GM19324 (cell line): Measurements from ENCODE around the gene CCDC81.

Source experiments
- ATAC-seq: cut with Tn5 transposase; IDR thresholded peaks from one replicate; pipeline ENCODE4 v1.9.1; 2021; ENCODE audit warnings: mild to moderate bottlenecking, moderate library complexity; ENCODE audit not compliant: unreplicated experiment, low FRiP score

CCDC81 gene

DNA sequence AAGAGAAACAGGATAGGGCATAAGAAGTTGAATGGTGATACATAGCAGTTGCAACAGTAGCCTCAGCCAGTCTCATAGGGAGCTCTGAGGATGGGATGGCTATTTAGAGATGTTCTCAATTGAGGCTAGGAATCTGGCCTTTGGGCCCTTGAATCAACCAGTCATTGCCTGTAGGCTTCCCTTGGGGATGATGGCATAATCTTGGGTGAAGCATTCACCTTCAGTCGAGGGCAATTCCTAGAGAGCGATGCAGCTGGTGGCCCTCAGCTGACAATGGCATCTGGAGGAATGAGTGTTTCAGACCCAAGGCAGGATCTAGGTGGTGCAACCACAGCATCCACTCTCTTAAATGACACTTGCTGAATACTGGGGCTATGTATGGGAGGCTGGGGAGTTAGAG lies 61.0 kb downstream of the CCDC81 start:
- no peak for ATAC-seq

DNA sequence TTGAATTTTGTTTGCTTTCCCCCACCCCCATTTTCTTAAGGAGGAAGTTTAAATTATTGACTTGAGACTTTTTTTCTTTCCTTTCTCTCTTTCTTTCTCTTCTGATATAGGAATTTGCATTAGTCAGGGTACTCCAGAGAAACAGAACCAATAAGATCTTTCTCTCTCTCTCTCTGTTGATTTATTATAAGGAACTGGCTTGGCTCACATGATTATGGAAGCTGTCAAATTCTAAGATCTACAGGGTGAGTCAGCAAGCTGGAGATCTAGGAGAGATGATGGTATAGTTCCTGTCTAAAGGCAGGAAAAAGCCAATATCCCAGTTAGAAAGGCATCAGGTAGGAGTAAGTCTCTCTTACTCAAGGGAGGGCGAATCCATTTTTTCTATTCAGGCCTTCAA lies 64.0 kb downstream of the CCDC81 start:
- ATAC-seq, result no peak

DNA sequence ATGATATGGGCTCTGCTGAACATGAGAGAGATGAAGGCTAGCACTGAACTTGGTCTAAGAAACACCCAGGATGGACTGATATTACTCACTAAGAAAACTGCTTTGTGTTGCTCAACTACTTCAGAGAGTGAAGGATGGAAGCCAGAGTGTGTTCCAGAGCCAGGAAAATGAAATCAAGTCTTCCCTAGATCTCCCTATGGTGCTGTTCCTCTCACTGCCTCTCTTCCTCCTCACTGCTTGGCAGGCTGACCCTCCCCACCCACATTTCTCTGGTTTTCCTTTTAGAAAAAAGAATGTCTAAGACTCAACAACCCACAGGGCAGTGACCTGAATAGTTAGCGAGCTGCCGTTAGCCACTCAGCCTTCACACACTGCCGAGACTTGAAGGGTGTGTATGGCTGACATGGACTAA lies 65.6 kb downstream of the CCDC81 start:
- ATAC-seq, result no peak

DNA sequence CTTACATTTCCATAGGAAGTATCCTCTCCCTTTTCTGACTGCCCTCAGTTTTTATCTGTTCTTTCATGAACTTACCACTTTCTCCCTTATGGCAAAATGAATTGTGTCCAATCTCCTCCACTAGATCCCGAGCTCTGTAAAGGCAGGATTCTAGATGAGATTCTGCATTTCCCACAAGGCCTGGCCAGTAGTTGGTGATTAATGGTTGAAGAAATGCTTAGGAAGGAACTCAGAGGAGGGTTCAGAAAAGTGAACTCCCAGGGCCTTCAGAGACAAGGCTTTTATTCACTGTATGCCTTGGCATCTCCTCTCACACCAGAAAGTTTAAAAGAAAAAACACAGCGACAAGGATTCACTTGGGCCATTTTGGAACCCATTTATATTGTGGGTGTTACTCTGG lies 66.2 kb downstream of the CCDC81 start:
- ATAC-seq, result no peak

DNA sequence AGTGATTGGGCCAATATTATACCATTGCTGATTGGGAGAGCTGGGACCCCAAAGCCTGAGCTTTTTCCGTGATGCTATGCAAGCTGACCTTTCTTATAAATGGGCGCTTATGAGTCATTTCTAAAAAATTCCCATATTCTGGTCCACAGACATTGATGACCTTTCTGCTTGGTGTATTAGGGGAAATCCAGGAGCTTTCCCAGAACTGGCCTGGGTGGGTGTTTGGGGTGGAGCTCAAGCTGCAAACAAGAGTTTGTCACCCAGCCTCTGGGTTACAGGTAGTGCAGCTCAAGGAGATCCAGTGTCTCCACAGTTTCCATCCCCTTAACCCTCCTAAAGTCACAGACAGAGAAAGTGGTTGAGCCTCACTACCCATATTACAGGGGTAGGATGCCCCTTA lies 67.7 kb downstream of the CCDC81 start:
- no peak for ATAC-seq

DNA sequence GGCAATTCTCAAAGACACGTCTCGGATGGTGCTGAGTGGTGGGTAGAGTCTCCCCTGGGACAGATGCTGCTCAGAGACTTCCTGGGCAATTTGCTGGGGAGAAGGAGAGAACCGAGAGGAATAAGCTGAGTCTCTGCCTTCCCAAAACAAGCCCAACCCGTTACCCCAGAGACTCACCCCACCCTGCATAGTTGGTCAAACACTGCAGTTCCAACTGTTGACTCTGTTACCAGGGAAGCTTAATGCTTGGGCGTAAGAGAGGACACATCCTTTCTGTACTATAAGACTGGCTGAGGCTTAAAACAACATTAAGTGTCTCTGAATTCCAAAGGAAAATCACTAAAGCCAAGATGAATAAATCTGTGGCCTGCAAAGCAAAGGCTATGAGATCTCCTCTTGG lies 68.1 kb downstream of the CCDC81 start:
- ATAC-seq, result no peak

DNA sequence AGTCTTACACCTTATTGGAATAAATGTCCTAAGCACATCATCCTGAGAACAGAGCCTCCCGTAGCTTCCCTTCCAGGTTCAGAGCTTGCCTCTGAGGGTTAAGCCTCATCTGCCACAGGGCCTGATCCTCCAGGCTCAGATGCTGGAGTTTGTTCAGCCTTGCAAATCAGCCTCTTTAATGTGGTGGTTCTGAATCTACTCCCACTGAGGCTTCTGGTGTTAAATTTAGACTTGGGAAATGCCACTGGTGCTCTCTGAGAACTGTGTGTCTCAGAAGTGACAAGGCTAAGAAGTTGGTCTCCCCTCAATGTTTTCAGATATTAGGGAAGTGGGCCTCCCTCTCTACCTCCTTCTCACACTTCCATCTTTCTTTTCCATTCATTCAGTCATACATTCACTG lies 68.7 kb downstream of the CCDC81 start:
- no peak for ATAC-seq

DNA sequence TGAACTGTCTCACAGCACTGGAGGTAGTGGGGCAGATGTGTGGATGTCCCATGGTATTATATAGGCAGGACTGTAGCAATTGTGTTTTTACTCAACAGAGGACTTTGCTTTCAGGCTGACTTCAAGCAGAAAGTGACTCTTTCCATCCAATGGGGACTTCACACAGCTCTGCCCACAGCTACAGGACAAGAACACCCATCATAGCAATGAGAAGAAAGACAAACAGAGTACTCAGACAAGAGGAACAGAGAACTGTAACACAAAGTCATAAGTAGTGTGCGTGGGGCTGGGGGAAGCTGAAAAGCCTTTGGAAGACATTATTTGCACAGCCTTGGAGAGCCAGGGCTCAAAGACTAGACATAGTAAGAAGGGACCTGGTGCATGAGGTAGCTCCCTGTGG lies 70.3 kb downstream of the CCDC81 start:
- no peak for ATAC-seq

DNA sequence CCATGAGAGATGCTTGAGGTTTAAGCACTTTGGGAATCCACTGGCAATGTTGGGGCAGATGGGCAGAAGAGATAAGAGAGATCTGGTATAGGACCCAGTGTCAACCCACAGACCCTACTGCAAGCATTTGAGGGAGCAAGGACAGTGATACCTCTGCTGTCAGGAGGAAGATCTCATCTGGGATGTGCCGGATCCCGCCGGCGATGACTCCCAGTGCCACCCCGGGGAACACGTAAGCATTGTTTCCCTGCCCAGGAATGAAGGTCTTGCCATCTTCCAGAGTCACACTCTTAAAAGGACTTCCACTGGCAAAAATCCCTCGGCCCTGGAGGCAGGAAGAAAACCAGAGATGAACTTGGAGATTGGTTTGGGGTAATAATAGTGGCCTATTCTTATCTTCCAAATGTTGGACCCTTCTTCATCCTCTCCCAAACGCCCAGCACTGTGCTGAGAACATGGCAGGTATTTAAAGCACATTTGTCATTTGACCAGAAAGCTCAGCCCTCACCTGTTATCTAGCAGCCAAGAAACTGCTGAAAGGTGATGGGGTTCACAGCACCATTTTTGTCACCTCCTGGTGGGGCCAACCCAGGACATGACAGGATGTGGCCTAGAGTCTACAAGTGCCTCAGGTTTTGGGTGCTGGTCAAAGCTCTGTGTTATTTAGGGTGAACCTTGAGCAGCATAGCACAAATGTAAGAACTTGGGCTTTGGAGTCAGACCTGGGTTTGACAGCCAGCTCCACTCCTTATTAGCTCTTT lies 71.7 kb downstream of the CCDC81 start:
- ATAC-seq, result no peak

DNA sequence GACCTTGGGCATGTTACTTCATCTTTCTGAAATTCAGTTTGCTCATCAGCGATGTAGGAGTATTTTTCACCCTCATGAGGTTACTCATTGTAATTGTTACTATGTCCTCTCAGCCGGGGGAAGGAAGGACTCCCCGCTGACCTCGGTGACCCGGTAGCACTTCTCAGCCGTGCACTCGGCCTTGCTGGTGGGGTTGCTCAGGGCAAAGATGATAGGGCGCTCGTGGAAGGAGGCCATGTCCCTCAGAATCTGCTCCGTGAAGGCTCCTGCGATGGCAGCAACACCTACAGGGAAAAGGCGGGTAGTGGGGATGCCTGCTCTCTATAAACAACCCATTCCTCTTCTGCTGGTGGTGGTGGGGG lies 72.2 kb downstream of the CCDC81 start:
- ATAC-seq, result no peak

DNA sequence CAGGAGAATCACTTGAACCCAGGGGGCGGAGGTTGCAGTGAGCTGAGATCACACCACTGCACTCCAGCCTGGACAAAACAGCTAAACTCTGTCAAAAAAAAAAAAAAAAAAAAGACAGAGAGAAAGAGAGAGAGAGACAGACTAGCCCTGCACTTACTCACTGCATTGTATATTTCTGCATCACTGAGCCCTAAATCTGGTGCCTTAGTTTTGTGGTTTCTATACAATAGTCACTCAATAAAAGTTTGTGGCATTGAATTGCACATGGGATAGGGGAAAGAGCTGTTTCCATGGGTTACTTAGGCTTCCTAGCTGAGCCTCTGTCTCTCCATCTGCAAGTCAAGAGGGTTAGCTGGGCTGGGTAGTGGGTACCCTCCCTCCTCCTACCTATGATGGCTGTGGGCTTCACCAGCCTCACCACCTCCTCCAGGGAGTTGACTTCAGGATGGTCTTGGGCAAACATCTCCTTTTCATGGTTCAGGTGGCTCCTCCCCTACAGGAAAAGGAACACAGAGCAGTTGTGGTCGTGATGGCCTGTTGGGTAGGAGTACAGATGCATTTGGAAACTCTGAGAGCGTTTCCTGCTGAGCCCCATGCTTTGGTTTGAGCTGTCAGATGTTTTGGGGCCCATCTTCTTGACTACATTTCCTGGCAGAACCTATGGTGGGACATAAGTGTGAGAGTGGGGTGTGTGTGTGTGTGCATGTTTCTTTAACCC lies 73.2 kb downstream of the CCDC81 start:
- no peak for ATAC-seq

DNA sequence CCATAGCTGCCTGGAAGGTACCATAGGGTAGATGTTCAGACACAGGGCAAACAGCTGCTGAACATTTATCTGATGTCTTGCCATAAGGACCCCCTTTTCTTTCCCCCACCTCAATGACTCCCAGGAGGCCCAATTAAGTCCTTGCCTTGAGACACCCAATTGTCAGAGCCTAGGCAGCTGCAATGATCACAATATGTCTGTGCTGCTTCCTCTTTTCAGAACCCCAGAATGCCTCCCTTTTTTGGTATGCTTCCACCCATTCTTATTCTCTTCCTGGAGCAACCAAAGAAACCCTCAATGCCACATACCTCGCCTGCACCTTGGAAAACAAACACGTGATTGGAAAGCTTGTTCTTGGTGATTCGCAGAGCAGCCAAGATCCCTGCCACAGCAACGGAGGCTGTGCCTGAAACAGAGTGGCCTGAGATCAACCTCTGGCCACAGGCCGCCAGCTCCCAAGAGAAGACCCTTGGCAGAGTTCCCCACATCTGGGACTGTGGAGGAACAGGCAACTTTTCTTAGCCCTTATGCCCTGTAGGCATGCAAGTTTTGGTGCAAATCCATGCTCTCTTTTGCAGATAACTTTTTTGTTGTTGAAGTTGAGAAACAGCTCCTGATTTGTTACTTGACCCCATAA lies 75.4 kb downstream of the CCDC81 start:
- no peak for ATAC-seq

DNA sequence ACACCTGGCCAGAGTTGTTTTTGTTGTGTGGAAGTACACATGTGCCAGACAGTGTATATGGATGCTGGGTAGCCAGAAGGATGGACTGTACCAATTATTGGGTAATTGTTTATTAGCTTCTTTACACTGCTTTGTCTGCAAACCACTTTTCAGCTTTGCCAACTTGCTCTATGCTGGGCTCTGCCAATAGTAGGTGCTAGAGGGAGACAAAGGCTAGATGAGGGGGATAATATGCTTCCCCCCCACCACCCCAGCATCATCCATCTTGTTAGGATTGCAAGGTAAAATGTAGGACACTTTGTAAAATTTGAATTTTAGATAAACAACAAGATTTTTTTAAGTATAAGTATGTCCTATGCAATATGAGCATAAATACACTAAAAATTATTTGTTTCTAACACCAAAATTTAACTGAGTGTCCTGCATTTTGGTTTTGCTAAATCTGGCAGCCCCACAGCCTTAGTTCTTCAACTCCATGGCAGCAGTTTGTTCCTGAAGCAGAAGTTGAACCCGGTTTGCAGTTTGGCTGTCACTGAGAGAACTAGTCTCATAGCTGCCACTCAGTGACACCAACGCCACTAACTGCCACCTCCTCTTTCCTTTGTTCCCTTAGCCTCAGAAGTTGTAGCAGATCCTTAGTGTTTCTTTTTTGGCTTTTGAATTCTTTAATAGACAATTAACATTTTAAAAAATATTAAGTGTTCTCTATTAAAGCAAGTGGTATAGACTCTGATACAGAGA lies 78.8 kb downstream of the CCDC81 start:
- ATAC-seq, result no peak

DNA sequence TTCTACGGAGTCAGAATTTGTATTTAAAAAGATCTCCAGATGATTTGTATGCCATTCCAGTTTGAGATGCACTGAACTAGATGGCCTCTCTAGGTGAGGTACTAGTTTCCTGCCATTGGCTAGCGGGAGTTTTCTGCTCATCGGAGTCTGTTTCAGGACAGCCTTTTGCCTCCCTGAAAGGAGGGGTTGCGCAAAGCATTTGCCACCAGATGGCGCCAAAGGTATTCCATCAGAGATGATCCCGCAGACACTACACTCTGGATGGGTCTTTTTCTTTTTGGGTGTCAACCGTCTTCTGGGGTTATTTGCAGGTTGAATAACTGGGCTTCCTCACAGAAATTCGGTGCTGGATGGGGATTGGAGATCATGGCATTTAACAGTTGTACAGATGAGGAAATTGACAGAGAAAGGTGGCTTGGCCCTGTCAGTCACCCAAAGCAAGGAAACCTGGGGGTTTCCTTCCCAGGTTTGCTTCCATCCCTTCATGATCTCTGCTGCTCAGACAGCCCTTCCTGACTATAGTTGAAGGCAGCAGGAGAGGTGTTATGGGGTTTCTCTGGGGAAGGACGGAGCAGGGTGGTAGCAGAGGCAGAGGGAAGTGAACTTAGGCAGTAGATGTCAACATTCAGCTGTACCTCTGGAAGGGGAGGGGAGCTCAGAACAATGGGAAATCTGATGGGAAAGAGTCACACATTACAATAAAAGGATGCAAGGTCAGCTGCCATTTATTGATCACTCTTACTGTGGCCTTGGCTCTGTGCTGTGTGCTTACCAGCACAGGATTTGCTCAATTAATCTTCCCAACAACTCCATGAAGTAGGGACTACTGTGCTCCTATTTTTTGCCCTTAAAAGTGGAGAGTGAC lies 81.6 kb downstream of the CCDC81 start:
- ATAC-seq, result peak; percentile 64

DNA sequence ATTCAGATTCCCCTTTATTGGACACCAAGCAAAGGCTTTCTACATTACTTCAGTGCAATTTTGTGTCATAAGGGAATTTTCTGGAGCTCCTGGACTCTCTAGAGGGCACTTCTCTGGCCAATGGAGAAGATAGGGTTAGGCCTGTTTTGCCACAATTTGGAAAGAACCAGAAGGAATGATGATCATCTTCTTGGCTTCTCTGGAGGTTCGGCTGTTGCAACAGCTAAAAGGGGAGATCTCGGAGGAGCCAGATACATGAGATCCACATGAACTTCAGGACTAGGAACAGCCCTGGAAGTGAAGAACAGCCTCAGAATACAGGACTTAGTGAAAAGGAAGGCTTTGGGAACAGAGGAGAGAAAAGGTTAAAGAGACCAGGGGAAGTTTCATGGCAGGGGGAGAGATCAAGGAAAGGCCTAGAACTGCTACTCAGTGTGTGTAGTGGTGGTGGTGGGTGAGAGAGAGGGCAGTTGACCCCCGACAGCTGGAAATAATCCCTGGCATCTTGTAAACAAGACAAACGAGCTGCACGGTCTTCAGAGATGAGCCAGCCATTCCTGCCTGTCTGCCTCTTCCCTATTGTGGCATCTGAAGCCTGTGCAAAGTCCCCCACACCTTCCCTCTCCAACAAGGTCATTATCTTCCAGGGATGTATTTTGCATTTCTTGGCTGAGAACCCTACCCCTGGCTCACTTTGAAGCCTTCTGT lies 83.8 kb downstream of the CCDC81 start:
- ATAC-seq, result no peak

DNA sequence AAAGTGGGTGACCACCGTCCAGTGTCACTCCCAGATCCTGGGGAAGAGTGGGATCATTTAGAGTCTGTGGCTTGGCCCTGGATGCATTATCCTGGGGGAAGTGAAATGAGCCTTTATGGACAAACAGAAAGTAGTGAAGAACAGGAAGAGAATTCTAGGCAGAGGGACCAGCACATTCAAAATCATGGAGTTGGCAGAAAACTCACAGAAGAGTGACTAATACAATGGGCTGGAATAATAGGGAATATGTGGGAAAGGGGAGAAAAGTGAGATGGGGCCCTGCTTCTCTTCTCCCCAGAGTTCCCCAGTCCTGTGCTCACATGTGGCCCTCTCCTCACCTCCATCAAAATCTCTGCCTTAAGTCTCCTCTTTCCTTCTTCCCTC lies 84.3 kb downstream of the CCDC81 start:
- ATAC-seq, result no peak

DNA sequence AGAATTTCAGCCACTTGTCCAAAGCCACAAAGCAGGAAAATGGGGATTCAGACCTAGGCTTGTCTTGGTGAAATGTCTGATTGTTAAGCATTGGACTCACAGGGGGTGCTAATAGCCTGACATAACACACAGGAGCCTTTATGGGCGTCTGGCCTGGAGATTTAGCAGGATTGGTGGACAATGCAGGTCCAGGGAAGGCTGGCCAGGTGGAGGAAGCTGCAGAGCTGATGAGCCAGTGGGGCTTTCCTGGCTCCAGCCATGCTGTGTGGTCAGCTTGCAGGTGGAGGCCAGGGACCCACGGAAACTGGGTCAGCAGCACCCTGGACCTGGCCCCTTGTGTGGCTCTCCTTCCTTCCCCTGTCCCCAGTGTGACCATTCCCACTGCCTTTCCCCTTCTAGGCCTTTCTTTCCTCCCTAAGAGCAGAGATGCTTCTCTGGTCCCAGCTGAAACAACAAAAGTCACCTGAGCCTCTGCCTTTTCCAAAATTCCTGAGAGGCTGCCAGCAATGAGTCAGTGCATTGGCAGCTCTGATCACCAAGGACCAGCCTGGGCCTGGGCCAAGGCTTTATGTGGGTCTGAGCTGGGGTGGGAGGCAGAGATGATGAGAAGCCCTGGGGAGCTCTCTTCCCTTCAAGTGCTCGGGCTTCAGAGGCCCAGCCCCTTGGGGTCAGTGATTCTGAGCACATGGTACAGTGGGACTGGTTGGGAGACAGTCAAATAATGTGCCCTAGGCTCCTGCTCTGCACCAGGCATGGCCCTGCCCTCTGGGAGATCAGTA lies 85.2 kb downstream of the CCDC81 start:
- no peak for ATAC-seq

DNA sequence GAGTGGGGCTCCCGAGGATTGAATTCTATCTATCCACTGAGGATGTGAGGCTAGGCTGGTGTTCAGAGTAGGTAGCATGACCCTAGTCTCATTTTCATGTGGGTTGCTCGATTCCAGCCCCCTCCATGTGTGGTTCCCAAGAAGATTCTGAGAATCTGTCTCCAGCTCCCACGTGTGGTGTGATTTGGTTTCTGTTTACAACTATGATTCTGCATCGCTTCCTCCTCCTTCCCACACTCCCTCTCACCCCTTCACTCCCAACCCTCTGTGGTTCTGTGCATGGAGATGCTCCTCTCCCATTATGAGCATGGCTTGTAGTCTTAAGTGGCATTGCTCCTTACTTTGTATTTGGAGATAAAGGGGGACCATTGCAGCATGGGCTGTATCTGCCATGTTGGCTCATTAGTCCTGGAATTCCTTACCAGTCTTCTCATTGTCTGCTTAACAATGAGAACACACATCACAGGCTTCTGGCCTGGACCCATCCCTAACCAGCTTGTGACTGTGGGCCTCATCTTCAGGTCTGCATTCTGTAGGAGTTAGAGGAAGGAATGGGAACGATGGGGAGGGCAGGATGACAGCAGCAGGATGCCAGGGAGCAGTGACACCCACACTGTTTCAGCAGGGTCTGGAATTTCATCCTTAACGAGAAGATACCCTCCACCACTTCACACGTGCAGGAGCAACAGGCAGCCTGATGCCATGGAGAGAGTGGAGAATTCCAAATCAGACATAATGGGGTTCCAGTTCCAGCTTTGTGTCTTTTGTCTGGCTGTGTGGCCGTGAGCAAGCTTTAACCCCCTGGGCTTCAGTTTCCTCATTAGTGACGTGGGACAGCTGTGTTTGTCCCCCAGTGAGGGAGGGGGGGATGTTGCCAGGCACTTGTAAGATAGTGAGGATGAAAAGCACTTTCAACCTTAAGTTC lies 86.0 kb downstream of the CCDC81 start:
- no peak for ATAC-seq
